NT2/D1 (cell line): ENCODE results near the gene MIER2.

ENCODE experiments used
- SUZ12 ChIP-seq: IDR thresholded peaks from 2 replicates; pipeline ENCODE4 v1.6.1; 2011; ENCODE audit not compliant: insufficient read length, insufficient read depth; ENCODE audit errors: extremely low read depth
- YY1 ChIP-seq: IDR thresholded peaks from 2 replicates; pipeline ENCODE4 v1.6.1; 2011; ENCODE audit not compliant: insufficient read length, insufficient read depth

DNA sequence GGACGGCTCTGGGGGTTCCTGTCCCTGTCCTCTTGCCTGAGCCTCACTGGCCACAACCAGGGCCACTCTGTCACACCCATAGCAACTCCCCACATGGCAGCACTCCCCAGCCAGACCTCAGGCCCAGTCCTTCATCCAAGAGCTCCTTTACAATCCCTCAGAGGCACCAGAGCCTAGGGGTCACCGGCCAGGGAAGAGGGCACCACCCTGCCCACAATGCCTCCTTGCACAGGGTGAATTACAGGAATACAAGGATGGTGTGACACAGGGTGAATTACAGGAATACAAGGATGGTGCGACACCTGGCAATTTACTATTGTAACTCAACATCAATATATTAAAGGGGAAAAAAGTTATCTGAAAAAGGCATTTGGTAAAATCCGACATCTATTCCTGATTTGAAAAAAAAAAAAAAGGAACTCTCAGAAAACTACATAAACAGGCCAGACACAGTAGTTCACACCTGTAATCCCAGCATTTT lies 16.5 kb downstream of the MIER2 start:
- TF ChIP-seq YY1 (no peak), SUZ12 (no peak)
